ENCODE measurements around the gene TNFRSF19.

The TNFRSF19 gene

GRCh38 chr13:23687614-23688013 lies 117.4 kb downstream of the TNFRSF19 start:
- no peak for DNase-seq

DNA sequence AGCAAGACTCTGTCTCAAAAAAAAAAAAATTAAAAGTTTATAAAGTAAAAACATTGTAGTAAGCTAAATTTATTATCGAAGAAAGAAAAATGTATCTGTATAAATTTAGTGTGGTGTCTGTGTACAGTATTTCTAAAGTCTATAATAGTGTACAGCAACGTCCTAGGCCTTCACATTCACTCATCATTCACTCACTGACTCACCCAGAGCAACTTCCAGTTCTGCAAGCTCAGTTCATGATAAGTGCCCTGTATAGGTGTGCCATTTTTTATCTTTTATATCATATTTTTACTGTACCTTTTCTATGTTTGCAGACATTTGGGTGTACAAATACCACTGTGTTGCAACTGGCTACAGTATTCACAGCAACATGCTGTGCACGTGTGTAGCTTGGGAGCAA lies 118.1 kb downstream of the TNFRSF19 start:
- DNase-seq, result no peak

DNA sequence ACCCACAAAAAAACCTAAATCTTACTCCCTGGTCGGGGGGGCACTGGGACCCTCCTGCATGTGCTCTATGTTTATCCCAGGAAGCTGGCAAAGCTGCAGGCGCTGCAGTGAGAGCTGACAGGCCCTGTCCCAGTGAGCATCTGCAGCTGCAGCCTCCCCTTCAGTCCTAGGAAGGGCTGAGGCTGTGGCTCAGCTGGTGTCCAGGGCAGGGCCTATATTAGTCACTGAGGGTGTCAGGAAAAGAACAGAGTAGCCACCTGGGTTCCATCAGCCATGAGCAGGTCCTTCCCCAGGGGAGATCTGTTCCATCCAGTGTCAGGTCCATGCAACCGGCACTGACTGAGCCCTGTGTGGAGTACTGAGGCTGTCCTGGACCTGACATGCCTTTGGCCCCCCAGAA lies 120.5 kb downstream of the TNFRSF19 start:
- no peak for DNase-seq

- DNase-seq, result no peak
These were observed 122.6 kb downstream of the TNFRSF19 start for GRCh38 chr13:23692816-23693215.

DNA sequence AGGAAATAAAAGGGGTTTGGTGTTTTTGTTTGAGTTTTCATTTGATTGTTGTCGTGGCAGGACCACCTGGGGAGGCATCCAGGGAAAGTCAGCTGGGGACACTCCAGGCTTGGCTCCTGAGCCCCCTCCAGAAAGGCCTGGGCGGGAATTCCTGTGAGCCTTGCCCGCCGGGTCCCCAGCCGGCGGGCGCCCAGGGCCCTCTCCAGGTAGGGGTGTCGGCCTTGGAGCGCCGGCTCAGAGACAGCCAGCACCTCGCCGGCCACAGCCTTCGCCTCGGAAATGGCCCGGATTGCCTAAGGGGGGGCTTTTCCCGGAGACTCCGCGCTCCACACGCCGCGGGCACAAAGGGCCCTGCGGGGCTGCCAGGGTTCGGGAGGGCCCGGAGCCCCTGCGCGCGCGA lies 125.0 kb downstream of the TNFRSF19 start:
- DNase-seq, result no peak

DNA sequence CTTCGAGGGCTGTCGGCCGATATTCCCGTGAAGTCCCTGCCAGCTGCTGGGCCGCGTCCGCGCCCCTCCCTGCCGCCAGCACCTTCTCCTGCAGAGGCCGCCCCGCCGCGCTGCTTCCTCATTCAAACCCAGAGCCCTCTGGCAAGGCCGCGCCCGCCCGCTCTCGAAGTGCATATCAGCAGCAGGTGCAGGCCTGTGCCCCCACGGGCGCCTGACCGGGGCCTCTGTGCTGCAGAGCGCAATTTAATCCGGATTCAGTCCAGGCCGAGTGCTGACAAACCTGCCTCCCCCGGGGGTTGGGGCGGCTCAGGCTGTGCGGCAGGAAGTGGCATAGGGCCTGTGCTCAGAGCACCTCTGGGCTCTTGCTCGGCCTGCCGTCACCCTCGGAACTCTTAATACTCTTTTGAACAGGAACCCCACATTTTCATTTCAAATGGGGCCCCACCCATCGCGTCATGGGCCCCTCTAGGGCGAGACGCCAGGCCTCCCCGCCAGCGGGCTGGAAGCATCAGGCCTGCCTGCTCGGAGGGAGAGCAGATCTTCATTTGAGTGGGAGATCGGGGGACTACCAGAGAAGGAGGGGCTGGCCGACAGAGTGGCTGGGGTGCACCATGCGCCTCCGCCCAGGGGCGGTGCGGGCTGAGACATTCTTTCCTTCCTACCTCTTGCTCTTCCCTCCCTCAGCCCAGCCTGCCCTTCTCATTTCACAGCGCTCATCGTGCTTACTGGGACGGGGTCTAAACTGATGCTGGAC lies 125.7 kb downstream of the TNFRSF19 start:
- DNase-seq, result no peak

GRCh38 chr13:23696610-23697009 lies 126.4 kb downstream of the TNFRSF19 start:
- no peak for DNase-seq

DNA sequence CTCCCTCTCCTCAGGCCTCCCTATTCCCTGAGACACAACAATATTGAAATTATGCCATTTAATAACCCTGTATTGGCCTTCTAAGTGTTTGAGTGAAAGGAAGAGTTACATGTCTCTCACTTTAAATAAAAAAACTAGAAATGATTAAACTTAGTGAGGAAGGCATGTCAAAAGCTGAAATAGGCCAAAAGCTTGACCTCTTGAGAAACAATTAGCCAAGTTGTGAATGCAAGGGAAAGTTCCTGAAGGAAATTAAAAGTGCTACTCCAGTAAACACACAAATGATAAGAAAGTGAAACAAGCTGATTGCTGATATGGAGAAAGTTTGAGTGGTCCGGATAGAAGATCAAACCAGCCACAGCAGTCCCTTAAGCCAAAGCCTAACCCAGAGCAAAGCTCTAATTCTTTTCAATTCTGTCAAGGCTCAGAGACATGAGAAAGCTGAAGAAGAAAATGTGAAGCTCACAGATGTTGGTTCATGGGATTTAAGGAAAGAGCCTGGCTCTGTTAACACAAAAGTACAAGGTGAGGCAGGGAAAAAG lies 127.6 kb downstream of the TNFRSF19 start:
- DNase-seq, result no peak

DNA sequence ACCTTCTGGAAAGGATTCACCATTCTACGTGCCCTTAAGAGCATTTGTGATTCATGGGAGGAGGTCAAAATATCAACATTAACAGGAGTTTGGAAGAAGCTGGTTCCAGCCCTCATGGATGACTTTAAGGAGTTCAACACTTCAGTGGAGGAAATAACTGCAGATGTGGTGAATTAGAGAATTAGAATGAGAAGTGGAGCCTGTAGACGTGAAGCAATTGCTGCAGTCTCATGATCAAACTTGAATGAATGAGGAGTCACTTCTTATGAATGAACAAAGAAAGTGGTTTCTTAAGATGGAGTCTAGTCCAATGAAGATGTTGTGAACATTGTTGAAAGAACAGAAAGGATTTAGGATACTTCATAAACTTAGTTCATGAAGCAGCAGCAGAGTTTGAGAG lies 129.1 kb downstream of the TNFRSF19 start:
- DNase-seq, result no peak

- no peak for DNase-seq
These were observed 131.0 kb downstream of the TNFRSF19 start for GRCh38 chr13:23701186-23701585.

- DNase-seq, result no peak
These were observed 131.4 kb downstream of the TNFRSF19 start for GRCh38 chr13:23701636-23702035.

GRCh38 chr13:23703246-23703860 lies 133.1 kb downstream of the TNFRSF19 start:
- no peak for DNase-seq

DNA sequence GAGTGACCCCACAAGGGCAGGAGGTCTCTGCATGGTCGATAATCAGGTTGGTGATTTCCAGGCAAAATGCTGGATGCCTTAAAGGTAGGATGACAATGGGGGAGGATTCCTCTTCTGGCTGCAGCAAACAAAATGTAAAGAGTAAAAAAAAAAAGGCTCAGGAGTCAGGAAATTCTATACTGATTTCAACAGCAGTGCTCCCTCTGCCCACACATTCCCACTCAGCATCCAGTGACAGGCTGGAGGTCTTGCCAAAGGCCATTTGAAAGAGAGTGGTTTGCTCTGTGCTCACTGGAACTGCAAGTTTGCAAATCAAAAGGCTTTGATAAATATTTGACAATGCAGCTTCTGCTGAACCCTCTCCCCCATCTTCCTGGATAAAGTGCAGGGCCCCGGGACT lies 135.4 kb downstream of the TNFRSF19 start:
- no peak for DNase-seq

DNA sequence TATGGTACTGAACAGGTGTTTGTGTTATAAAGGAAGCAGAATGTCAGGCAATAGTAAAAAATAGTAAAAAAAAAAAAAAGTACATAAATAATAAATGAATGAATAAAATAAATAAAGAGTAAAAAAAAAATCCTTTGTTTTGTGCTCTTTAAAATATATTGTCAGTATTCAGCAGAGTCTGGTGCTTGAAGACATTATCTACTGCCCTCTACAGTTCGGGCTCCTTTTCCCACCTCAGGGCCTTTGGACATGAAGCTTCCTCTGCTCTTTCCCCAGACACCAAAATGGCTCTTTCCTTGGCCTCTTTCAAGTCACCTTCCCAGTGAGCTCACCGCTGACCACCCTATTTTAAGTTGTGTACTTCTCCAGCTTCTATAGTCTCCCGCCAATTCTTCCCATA lies 137.5 kb downstream of the TNFRSF19 start:
- no peak for DNase-seq

DNA sequence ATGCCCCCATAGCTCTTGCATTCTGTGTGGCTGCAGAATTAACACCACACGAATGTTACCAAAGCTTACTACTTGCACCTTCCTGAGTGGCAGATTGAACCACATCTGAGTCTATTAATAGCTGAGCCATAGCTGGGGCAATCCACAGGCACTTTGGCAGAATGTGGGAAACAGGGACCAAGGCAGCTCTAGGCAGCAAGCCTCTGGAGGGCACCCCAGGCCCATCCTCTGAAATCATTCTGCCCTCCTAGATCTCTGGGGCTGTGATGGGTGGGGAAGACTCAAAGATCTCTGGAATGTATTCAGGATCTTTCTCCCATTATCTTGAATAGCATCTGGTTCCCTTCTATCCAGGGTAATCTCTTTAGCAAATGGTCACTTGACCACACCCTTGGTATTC lies 139.3 kb downstream of the TNFRSF19 start:
- DNase-seq, result no peak

GRCh38 chr13:23710366-23710765 lies 140.2 kb downstream of the TNFRSF19 start:
- no peak for DNase-seq

DNA sequence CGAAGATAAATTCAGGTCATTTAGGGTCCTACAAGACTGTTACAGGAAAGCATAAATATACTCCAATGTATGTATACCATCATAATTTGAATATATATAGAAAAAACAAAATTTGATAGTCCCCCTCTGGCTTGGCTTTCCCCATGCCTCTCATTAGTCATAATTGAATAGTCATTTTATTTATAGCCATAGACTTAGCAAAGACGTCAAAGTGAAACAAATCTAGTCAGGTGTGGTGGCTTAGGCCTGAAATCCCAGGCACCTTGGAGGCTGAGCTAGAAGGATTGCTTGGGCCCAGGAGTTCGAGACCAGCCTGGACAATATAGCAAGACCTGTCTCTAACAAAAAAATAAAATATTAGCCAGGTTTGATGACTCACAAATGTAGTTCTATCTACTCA lies 141.1 kb downstream of the TNFRSF19 start:
- no peak for DNase-seq

- no peak for DNase-seq
These were observed 144.5 kb downstream of the TNFRSF19 start for GRCh38 chr13:23714672-23715071.

- DNase-seq, result no peak
These were observed 145.0 kb downstream of the TNFRSF19 start for GRCh38 chr13:23715092-23715761.

- no peak for DNase-seq
These were observed 145.6 kb downstream of the TNFRSF19 start for GRCh38 chr13:23715762-23716235.

DNA sequence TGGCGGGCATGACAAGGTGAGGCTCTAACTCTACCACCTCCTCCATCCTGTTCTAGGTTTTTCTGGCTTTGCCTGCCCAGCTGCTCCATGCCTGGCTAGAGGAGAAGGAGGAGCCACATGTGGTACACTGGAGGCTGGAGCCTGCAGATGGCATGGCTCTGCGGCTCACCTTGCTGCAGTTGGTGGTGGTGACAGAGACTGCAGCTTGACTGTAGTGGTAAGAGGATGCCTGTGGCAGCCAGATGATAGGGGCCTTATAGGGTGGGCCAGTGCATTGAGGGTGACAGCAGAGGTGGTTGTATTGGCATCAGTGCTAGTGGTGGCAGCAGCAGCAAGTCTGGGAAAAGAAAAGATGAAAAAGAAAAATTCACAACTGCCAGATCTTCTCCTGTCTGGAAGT lies 146.2 kb downstream of the TNFRSF19 start:
- no peak for DNase-seq

DNA sequence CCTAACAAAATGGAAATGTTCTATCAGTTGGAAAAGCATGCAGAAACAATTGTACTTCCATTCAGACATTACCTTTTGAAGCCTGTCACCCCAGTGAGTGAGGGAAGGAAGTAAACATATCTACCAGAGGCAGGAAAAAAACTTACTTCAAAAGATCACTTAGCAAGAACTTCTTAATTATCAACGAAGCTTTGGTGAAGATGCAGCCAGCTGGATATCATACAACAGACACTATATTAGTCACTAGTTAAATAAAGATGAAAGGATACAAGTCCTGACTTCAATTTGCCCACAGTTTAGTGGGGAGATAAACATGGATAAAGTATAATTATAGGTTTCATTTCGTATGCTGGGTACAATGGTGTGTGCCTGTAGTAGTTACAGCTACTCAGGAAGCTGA lies 148.8 kb downstream of the TNFRSF19 start:
- no peak for DNase-seq

DNA sequence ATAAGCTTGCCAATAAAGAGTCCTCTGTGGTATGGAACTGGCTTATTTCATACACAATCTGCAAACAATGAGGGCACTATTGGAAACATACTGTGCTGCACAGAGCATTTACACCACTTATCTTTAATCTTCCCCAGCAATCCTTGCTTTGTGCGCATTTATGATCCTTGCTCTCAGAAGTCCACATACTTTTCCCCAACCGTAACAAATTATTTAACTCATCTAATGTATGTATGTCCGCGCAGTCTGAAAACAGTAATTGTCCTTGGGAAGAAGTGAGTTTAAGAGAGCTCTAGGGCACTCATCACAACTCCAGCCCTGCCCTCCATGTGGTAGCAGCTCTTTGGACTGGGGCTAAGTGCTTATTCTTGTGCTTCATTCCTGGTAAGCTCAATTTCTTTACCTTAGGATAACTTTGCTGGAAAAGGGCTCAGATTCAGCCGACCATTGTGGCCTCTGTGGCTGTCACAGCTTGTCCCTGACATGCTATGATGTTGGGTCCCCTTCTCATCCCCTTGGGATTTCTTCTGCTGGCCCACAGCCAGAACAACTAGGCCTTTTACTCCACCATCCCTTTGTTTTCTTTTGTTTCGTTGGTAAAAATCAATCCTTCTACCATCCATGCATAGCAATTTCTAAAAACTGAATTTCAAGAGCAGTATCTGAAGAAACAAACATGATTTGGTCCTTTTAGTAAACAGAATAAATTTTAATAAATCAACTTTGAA lies 152.7 kb downstream of the TNFRSF19 start:
- DNase-seq, result no peak
